Measurements from ENCODE around the gene PTPRO. TPM values are rescaled to one million over a fixed set of nuclear protein-coding genes. Genes with fewer than 3 reads are reported as not detected.

The PTPRO gene
- polyA plus RNA-seq, 1 donor (not counting 4 experiments of a cell fraction or from before 2014, with no cell fraction given), result 0.17 TPM

- no peaks in the 10 kb centered on the region for H3K4me1 ChIP-seq (ENCODE audit: control insufficient read depth, extremely low read depth, insufficient read depth, low read length)
- no peaks in the 10 kb centered on the region for H4K20me1 ChIP-seq (ENCODE audit: control insufficient read depth, extremely low read depth, insufficient read depth, low read length)
- FAIRE-seq (no peak), DNase-seq (ENCODE audit: low read depth, low spot score) (no peak)
- no peak overlapping the region for H3K4me3 ChIP-seq (ENCODE audit: control insufficient read depth in 2 of 3, extremely low read depth in 1 of 3, insufficient read depth in 2 of 3, low read depth in 1 of 3, low read length in 3 of 3)
- no peaks in the 10 kb centered on the region for H3K9me3 ChIP-seq (ENCODE audit: control insufficient read depth, low read depth, low read length)
- H3K9ac ChIP-seq (ENCODE audit: control insufficient read depth, extremely low read depth, insufficient read depth, low read length), result no peak overlapping the region
- no peak overlapping the region for H3K27ac ChIP-seq (ENCODE audit: control insufficient read depth, insufficient read depth, low read length)
- no peaks in the 10 kb centered on the region for H3K27me3 ChIP-seq (ENCODE audit: control insufficient read depth, extremely low read depth, insufficient read depth, low read length)
- TF ChIP-seq CTCF (optimal IDR thresholded peaks at IDR 0.05 in 1 of 3, IDR thresholded peaks at IDR 0.05 in 1 of 3, conservative IDR thresholded peaks at IDR 0.05 in 1 of 3; ENCODE audit: extremely low read depth in 1 of 3, insufficient read depth in 2 of 3, low read length in 3 of 3), result no peak
- TF ChIP-seq EZH2 (IDR thresholded peaks at IDR 0.05; ENCODE audit: low read length), result no peak
- no peaks in the 10 kb centered on the region for H3K9me1 ChIP-seq (ENCODE audit: control insufficient read depth, extremely low read depth, insufficient read depth, low read length)
- no peak overlapping the region for H3K4me2 ChIP-seq (ENCODE audit: control insufficient read depth, extremely low read depth, insufficient read depth, low read depth, low read length)
- dilution Hi-C loops (cut with MboI; ENCODE audit: extremely low pct_ligation_motif_present, low sequenced_read_pairs), result no loop called here
- H3K36me3 ChIP-seq (ENCODE audit: control insufficient read depth in 2 of 2, extremely low read depth in 1 of 2, insufficient read depth in 2 of 2, low read length in 2 of 2), result no peaks in the 10 kb centered on the region
- no peak overlapping the region for H2AFZ ChIP-seq (ENCODE audit: control insufficient read depth, low read length)
- H3K79me2 ChIP-seq (ENCODE audit: control insufficient read depth, insufficient read depth, low read length), result no peaks in the 10 kb centered on the region
Measured at GRCh38 chr12:15387772-15388171, 65.5 kb downstream of the PTPRO start.

- Histone ChIP-seq H4K20me1 (ENCODE audit: control insufficient read depth, extremely low read depth, insufficient read depth, low read length) (no peaks in the 10 kb centered on the region), H3K4me1 (ENCODE audit: control insufficient read depth, extremely low read depth, insufficient read depth, low read length) (no peaks in the 10 kb centered on the region), H2AFZ (ENCODE audit: control insufficient read depth, low read length) (no peak overlapping the region), H3K9me3 (ENCODE audit: control insufficient read depth, low read depth, low read length) (no peaks in the 10 kb centered on the region), H3K9ac (ENCODE audit: control insufficient read depth, extremely low read depth, insufficient read depth, low read length) (no peak overlapping the region), H3K4me2 (ENCODE audit: control insufficient read depth, extremely low read depth, insufficient read depth, low read depth, low read length) (no peak overlapping the region), H3K9me1 (ENCODE audit: control insufficient read depth, extremely low read depth, insufficient read depth, low read length) (no peaks in the 10 kb centered on the region), H3K27ac (ENCODE audit: control insufficient read depth, insufficient read depth, low read length) (no peak overlapping the region), H3K4me3 (ENCODE audit: control insufficient read depth in 2 of 3, extremely low read depth in 1 of 3, insufficient read depth in 2 of 3, low read depth in 1 of 3, low read length in 3 of 3) (no peak overlapping the region), H3K79me2 (ENCODE audit: control insufficient read depth, insufficient read depth, low read length) (no peaks in the 10 kb centered on the region), H3K27me3 (ENCODE audit: control insufficient read depth, extremely low read depth, insufficient read depth, low read length) (no peaks in the 10 kb centered on the region), H3K36me3 (ENCODE audit: control insufficient read depth in 2 of 2, extremely low read depth in 1 of 2, insufficient read depth in 2 of 2, low read length in 2 of 2) (no peaks in the 10 kb centered on the region)
- FAIRE-seq (no peak), DNase-seq (ENCODE audit: low read depth, low spot score) (no peak)
- TF ChIP-seq CTCF (optimal IDR thresholded peaks at IDR 0.05 in 1 of 3, IDR thresholded peaks at IDR 0.05 in 1 of 3, conservative IDR thresholded peaks at IDR 0.05 in 1 of 3; ENCODE audit: extremely low read depth in 1 of 3, insufficient read depth in 2 of 3, low read length in 3 of 3) (no peak), EZH2 (IDR thresholded peaks at IDR 0.05; ENCODE audit: low read length) (no peak)
- dilution Hi-C loops (cut with MboI; ENCODE audit: extremely low pct_ligation_motif_present, low sequenced_read_pairs), result no loop called here
Measured at GRCh38 chr12:15389561-15389960, 67.3 kb downstream of the PTPRO start.

Measured in keratinocyte (primary cell).